GM18502 (cell line): ENCODE measurements around the gene NTM.

Experiments used
- ATAC-seq: cut with Tn5 transposase; IDR thresholded peaks from one replicate; pipeline ENCODE4 v1.9.1; 2021; ENCODE audit warnings: mild to moderate bottlenecking; ENCODE audit not compliant: unreplicated experiment, poor library complexity

NTM gene

GRCh38 chr11:131913267-131913666, 542.9 kb downstream of the NTM start:
- no peak for ATAC-seq

GRCh38 chr11:131914361-131914774, 544.0 kb downstream of the NTM start:
- no peak for ATAC-seq

GRCh38 chr11:131916638-131917037, 546.2 kb downstream of the NTM start:
- no peak for ATAC-seq

- ATAC-seq = no peak
Measured at GRCh38 chr11:131917634-131918384, 547.4 kb downstream of the NTM start.

- ATAC-seq = no peak
Measured at GRCh38 chr11:131918663-131919062, 548.2 kb downstream of the NTM start.

- ATAC-seq = no peak
Measured at GRCh38 chr11:131922220-131922619, 551.8 kb downstream of the NTM start.

GRCh38 chr11:131923309-131923708, 552.9 kb downstream of the NTM start:
- no peak for ATAC-seq

- ATAC-seq = no peak
Measured at GRCh38 chr11:131924001-131924400, 553.6 kb downstream of the NTM start.

GRCh38 chr11:131924457-131925201, 554.2 kb downstream of the NTM start:
- no peak for ATAC-seq

GRCh38 chr11:131925829-131926228, 555.4 kb downstream of the NTM start:
- ATAC-seq = no peak

- peak; percentile 85 for ATAC-seq
Measured at GRCh38 chr11:131928992-131929391, 558.6 kb downstream of the NTM start.

- no peak for ATAC-seq
Measured at GRCh38 chr11:131932584-131933325, 562.3 kb downstream of the NTM start.

- ATAC-seq = no peak
Measured at GRCh38 chr11:131934006-131934405, 563.6 kb downstream of the NTM start.

- ATAC-seq = no peak
Measured at GRCh38 chr11:131938351-131938751, 567.9 kb downstream of the NTM start.

GRCh38 chr11:131940126-131940525, 569.7 kb downstream of the NTM start:
- no peak for ATAC-seq

GRCh38 chr11:131942878-131943277, 572.5 kb downstream of the NTM start:
- no peak for ATAC-seq

GRCh38 chr11:131943295-131943694, 572.9 kb downstream of the NTM start:
- ATAC-seq = no peak

- no peak for ATAC-seq
Measured at GRCh38 chr11:131944736-131945135, 574.3 kb downstream of the NTM start.

GRCh38 chr11:131945706-131946105, 575.3 kb downstream of the NTM start:
- no peak for ATAC-seq

- ATAC-seq = no peak
Measured at GRCh38 chr11:131947511-131947910, 577.1 kb downstream of the NTM start.

- ATAC-seq = no peak
Measured at GRCh38 chr11:131951121-131951520, 580.7 kb downstream of the NTM start.
